Gastroesophageal sphincter (tissue), 3 donors: ENCODE results near the gene MACROD1.

Experiments
- CTCF ChIP-seq, 4 experiments: fragments of 200-600 bp in 2 of 4; fragments of 450-650 bp in 2 of 4; sonication (generic) in 1 of 4; IDR thresholded peaks; one replicate each; pipeline ENCODE4 v1.5.1; 2017 to 2019; ENCODE audit warnings: antibody characterized with exemption in 4 of 4, mild to moderate bottlenecking in 2 of 4, moderate library complexity in 2 of 4
- POLR2A ChIP-seq, 2 donors: fragments of 450-650 bp; IDR thresholded peaks; one replicate each; pipeline ENCODE4 v1.6.1; 2017; ENCODE audit warnings: antibody characterized with exemption in 2 of 2, mild to moderate bottlenecking in 2 of 2, moderate library complexity in 1 of 2

- TF ChIP-seq POLR2A (IDR thresholded peaks at IDR 0.05) = no peak
- TF ChIP-seq CTCF (IDR thresholded peaks at IDR 0.05) = no peak
Measured at GRCh38 chr11:64170419-64170818, 4.5 kb upstream of the MACROD1 start.
